Activated naive CD4-positive, alpha-beta T cell treated with anti-CD3 and anti-CD28 coated beads for 36 hours (primary cell): ENCODE measurements around the gene RWDD1. TPM values are rescaled to one million over a fixed set of nuclear protein-coding genes. Genes with fewer than 3 reads are reported as not detected.

ENCODE experiments used
- CTCF ChIA-PET: fragments of 350-600 bp; sonication (Branson Sonifier 250); formaldehyde crosslinking; loops from one replicate; lab custom pipeline; 2021; ENCODE audit warnings: antibody characterized with exemption; lab: Charles Lee
- DNase-seq: peaks from one replicate; pipeline ENCODE4 v3.0.0-alpha.2; 2020
- H3K27ac Mint-ChIP-seq: one replicate; pipeline ENCODE4 v1.8.0; 2021; ENCODE audit warnings: mild to moderate bottlenecking, mixed read lengths
- H3K27me3 Mint-ChIP-seq: one replicate; pipeline ENCODE4 v1.8.0; 2021; ENCODE audit warnings: low read depth, mixed read lengths
- H3K36me3 Mint-ChIP-seq: one replicate; pipeline ENCODE4 v1.8.0; 2021; ENCODE audit warnings: low read depth, mixed read lengths
- H3K4me1 Mint-ChIP-seq: one replicate; pipeline ENCODE4 v1.8.0; 2021; ENCODE audit warnings: low read depth, mixed read lengths
- H3K4me3 Mint-ChIP-seq: one replicate; pipeline ENCODE4 v1.8.0; 2021; ENCODE audit warnings: mild to moderate bottlenecking, moderate library complexity, mixed read lengths
- H3K9me3 Mint-ChIP-seq: one replicate; pipeline ENCODE4 v1.8.0; 2021; ENCODE audit warnings: mixed read lengths
- intact Hi-C: fragments of 100-400 bp; cut with micrococcal nuclease; formaldehyde crosslinking; loops from one replicate; pipeline ENCODE4 v1.15.1; 2023
- total RNA-seq, 2 experiments: library from RNA; stranded (reverse); gene quantifications; one replicate each; pipeline ENCODE4 v1.2.3, GENCODE V29; 2021

The RWDD1 gene
- total RNA-seq, 2 experiments from 2014 or later, result 47.8 to 50.3 TPM

DNA sequence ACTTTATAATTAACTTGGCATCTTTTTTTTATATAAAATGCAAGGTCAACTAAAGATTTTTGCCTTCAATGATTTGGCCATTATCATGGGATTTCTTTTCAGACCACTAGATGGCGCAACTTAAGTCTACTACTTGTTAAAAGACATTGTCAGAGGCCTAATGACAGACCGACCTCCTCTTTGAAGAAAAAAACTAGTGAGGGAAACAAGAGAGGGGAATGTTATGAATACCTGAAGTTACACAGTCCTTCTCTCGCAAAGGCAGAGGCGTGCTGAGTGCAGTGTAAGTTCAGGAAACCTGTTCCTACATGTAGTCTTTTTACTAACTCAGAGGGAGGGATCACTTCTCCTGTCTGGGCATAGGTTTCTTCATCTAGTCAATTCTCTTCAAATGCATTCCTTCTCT lies 35.1 kb upstream of the RWDD1 start:
- Mint-ChIP-seq H3K27ac (no peak overlapping the region), H3K27me3 (peaks cover 9% of the 10 kb centered on the region), H3K9me3 (no peaks in the 10 kb centered on the region), H3K4me3 (no peak overlapping the region), H3K36me3 (no peaks in the 10 kb centered on the region), H3K4me1 (no peaks in the 10 kb centered on the region)
- DNase-seq, result peak; percentile 24
- intact Hi-C loops, result loop anchor here (1.0 to 10.0 kb wide), 7 partner anchors 25 to 433 kb away; partner anchors contain the start of gene NT5DC1
- CTCF ChIA-PET, result interaction anchor here (1.4 to 4.5 kb wide), 5 partner anchors 18 to 268 kb away, joined by 3 to 52 read pairs (median 17); no protein-coding TSS in a partner anchor

DNA sequence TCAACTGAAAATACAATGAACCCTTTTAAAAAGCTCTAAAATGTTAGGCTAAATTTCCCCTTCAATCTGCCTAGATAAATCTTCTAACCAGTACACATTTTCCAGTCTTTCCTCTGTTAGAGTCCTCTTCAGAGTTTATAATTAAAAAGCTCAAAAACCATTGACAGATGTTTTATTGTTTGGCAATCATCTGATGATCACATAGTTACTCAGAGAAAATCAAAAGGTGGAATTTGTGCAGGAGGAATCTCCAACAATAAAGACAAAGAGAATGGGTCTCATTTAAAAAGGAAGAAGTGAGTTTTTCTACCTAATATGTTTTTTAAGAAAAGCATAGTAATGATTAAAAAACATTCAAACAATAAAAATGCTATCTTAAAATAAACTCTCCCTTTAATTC lies 28.9 kb upstream of the RWDD1 start:
- no peaks in the 10 kb centered on the region for H3K36me3 Mint-ChIP-seq
- no peak overlapping the region for H3K4me3 Mint-ChIP-seq

DNA sequence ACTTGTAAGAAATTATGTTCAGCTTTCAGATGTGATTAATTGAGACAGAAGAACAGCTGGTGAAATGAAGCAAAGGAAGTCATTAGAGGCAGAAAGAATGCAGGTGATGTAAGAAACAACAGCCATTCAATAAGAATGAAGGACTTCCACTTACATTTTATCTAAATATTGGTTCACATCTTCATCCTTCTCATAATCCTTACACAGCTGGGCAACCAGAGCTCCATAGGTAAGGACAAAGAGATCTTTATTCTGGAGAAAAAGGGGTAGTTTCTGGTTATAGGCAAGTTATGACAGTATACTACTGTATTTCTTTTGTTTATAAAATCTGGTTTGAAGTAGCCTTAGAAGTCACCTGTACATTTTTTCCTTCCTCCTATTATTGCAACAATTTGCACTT lies 28.2 kb upstream of the RWDD1 start:
- DNase-seq, result no peak
- no peak overlapping the region for H3K27ac Mint-ChIP-seq
- intact Hi-C loops, result no loop called here
- CTCF ChIA-PET, result interaction anchor here (0.7 to 3.0 kb wide), 3 partner anchors 9 to 255 kb away, joined by 3 to 23 read pairs (median 4); no protein-coding TSS in a partner anchor
- H3K9me3 Mint-ChIP-seq, result no peaks in the 10 kb centered on the region
- no peak overlapping the region for H3K4me3 Mint-ChIP-seq
- no peaks in the 10 kb centered on the region for H3K36me3 Mint-ChIP-seq
- peaks cover 12% of the 10 kb centered on the region for H3K27me3 Mint-ChIP-seq
- no peaks in the 10 kb centered on the region for H3K4me1 Mint-ChIP-seq

More for the DNA sequence above, 28.9 kb upstream of the RWDD1 start:
- no peak for DNase-seq
- H3K4me1 Mint-ChIP-seq, result no peaks in the 10 kb centered on the region
- no peaks in the 10 kb centered on the region for H3K9me3 Mint-ChIP-seq
- CTCF ChIA-PET, result interaction anchor here (1.3 to 3.0 kb wide), 4 partner anchors 10 to 255 kb away, joined by 3 to 23 read pairs (median 6); no protein-coding TSS in a partner anchor
- intact Hi-C loops, result no loop called here
- H3K27me3 Mint-ChIP-seq, result peaks cover 12% of the 10 kb centered on the region
- H3K27ac Mint-ChIP-seq, result no peak overlapping the region

DNA sequence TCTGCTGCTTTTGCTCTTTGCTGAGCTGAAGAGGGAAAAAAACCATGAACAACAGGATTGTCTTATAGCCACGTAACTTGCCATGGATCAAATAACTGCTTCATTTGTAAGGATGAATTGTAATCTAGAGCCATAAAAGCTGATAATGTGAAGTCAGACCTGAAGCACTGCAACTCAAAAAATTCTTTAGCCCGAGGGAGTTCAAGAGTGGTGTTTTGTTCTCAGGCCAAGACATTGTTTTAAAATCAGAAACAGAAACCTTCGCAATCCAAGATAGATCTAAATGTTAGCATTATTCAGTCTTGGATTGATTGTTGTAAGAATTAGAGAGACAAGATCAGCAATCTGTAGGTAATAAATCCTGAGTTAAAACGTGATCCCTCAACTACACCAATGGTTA lies 25.7 kb upstream of the RWDD1 start, which contains the start of gene TRAPPC3L:
TSS of gene TRAPPC3L (minus strand) at position 34 of the 400 bp plus-strand sequence. CDS start 170 bp downstream, outside the sequence.
- Mint-ChIP-seq H3K9me3 (no peaks in the 10 kb centered on the region), H3K27me3 (peaks cover 12% of the 10 kb centered on the region), H3K27ac (no peak within 1 kb of the TSS), H3K36me3 (no peaks in the 10 kb centered on the region), H3K4me3 (no peak within 1 kb of the TSS), H3K4me1 (no peaks in the 10 kb centered on the region)
- CTCF ChIA-PET, result interaction anchor here (1.0 kb wide), 1 partner anchor 16 kb away, joined by 3 read pairs; no protein-coding TSS in a partner anchor
- intact Hi-C loops, result no loop called here
- no peak for DNase-seq

DNA sequence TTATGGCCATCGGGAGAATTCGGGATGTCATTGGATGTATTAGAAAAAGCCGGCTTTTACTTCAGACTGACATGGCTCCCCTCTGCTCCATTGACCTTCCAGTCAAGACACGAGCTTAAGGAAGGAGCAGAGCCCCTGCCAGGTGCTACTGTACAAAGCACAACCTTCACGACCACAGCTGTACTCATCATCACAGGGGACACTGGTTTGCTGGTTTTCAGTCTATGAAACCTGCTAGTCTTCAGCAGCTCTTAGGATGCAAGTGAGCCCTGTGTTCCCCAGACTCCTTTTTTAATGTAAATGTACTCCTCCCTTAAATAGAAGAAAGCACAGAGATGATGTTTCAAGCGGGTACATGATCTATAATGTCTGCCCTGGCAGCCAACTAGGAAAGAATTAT lies 23.9 kb upstream of the RWDD1 start:
- CTCF ChIA-PET, result interaction anchor here (1.3 kb wide), 1 partner anchor 14 kb away, joined by 3 read pairs; no protein-coding TSS in a partner anchor
- Mint-ChIP-seq H3K36me3 (no peaks in the 10 kb centered on the region), H3K9me3 (no peaks in the 10 kb centered on the region), H3K4me3 (no peak overlapping the region), H3K27me3 (peaks cover 4% of the 10 kb centered on the region), H3K4me1 (no peaks in the 10 kb centered on the region), H3K27ac (no peak overlapping the region)
- intact Hi-C loops, result no loop called here
- DNase-seq, result no peak

DNA sequence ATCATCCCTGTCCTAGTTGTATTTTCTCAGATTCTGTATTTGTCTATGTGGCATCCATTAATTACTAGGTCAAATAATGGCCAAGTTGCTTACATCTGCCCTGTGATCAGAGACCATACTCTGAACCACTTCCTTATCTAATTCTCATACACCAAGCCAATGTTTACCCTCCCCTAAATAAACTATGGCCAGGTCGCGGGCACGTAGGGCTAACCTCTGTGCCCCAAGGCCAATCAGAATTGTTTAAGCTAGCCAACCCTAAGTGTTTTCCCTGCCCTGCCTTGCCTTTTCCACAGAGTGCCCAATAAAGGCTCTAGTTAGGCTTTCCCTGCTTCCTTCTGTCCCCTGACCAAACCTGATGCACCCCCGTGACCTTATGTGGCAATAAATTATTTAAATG lies 20.5 kb upstream of the RWDD1 start:
- intact Hi-C loops, result no loop called here
- H3K27me3 Mint-ChIP-seq, result peaks cover 10% of the 10 kb centered on the region
- CTCF ChIA-PET, result interaction anchor here (0.7 to 2.0 kb wide), 2 partner anchors 10 to 12 kb away, joined by 3 to 5 read pairs; no protein-coding TSS in a partner anchor
- no peak overlapping the region for H3K27ac Mint-ChIP-seq
- no peak for DNase-seq
- H3K4me3 Mint-ChIP-seq, result no peak overlapping the region
- no peaks in the 10 kb centered on the region for H3K9me3 Mint-ChIP-seq
- no peaks in the 10 kb centered on the region for H3K36me3 Mint-ChIP-seq
- H3K4me1 Mint-ChIP-seq, result no peaks in the 10 kb centered on the region

DNA sequence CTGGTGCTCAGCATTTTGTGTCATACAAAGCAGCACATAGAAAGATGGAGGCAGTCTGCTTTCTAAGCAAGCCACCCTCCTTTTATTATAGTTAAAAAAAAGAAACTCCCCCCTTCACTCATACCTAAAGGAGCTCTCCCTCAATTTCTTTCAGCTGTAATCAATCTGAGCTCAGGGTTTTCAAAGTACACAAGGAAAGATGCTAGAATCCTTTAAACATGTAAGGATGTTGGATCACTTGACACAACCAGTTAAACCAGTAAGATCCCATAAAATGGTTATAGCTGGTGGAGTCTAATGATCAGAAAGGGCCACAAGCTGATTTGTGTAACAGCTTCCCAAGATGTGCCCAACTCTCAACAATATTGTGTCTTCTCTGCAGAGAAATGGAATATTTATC lies 17.9 kb upstream of the RWDD1 start, which contains the start of gene CALHM4:
TSS of gene CALHM4 (plus strand) at position 301 of the 400 bp plus-strand sequence. CDS start at position 344, 43 bp downstream.
- CTCF ChIA-PET, result interaction anchor here (0.6 to 1.2 kb wide), 4 partner anchors 8 to 17 kb away, joined by 3 to 4 read pairs (median 3); partner anchors contain the start of gene RWDD1
- intact Hi-C loops, result no loop called here
- Mint-ChIP-seq H3K4me3 (no peak within 1 kb of the TSS), H3K9me3 (no peaks in the 10 kb centered on the region), H3K36me3 (no peaks in the 10 kb centered on the region), H3K27me3 (peaks cover 11% of the 10 kb centered on the region), H3K4me1 (no peaks in the 10 kb centered on the region), H3K27ac (no peak within 1 kb of the TSS)
- no peak for DNase-seq

DNA sequence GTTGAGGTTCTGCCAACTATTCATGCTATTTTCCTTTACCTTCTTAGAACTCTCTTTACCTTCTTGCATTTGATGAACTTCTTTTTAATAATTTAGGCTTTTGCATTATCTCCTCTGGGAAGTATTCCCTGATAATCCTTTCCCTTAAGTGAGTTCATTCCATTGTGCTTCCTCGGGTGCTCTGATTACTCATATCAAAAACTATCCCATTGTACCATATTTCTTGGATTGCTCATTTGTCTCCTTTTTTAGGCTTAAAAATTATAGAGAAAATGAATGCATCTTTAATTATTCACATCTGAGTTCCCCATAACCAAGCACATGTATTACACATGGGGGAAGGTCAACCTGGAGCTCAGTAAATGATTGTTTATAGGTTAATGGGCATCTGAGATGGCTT lies 15.2 kb upstream of the RWDD1 start:
- intact Hi-C loops, result no loop called here
- no peaks in the 10 kb centered on the region for H3K36me3 Mint-ChIP-seq
- CTCF ChIA-PET, result interaction anchor here (0.7 kb wide), 1 partner anchor 339 kb away, joined by 4 read pairs; no protein-coding TSS in a partner anchor
- no peak overlapping the region for H3K27ac Mint-ChIP-seq
- no peaks in the 10 kb centered on the region for H3K4me1 Mint-ChIP-seq
- peaks cover 13% of the 10 kb centered on the region for H3K27me3 Mint-ChIP-seq
- no peak overlapping the region for H3K4me3 Mint-ChIP-seq
- no peaks in the 10 kb centered on the region for H3K9me3 Mint-ChIP-seq
- no peak for DNase-seq

DNA sequence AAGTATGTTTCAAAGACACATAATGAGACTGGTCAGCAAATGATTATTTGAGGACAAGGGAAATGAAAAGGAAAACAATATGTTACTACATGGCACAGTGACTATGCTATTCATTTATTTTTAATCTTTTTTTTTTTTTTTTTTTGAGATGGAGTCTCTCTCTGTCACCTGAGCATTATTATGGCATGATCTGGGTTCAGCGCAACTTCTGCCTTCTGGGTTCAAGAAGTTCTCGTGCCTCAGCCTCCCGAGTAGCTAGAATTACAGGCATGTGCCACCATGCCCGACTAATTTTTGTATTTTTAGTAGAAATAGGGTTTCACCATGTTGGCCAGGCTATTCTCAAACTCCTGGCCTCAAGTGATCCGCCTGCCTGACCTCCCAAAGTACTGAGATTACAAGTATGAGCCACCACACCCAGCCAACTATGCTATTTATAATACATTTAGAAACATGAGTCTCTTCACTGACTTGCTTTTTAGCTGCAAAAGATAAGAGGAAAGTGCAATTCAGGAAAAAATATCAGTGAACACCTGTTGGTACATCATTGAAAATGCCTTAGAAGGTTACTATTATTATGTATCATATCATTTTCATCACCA lies 14.4 kb upstream of the RWDD1 start:
- Mint-ChIP-seq H3K4me1 (no peaks in the 10 kb centered on the region), H3K4me3 (no peak overlapping the region), H3K36me3 (no peaks in the 10 kb centered on the region), H3K9me3 (no peaks in the 10 kb centered on the region), H3K27ac (no peak overlapping the region), H3K27me3 (peaks cover 15% of the 10 kb centered on the region)
- CTCF ChIA-PET, result interaction anchor here (0.7 kb wide), 1 partner anchor 21 kb away, joined by 4 read pairs; no protein-coding TSS in a partner anchor
- DNase-seq, result no peak
- intact Hi-C loops, result no loop called here

DNA sequence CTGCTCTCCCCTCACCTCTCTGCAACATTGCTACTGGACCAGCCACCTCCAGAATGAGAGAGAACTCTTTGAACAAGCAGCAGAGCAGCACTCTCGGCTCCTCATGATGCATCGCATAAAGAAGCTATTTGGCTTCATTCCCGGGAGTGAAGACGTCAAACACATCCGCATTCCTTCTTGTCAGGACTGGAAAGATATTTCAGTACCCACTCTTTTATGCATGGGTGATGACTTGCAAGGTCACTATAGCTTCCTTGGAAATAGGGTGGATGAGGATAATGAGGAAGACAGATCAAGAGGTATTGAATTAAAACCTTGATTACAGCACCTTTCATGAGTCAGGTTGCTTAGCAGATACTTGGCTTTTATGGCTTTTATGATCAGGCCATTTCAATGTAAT lies 13.4 kb upstream of the RWDD1 start:
- Mint-ChIP-seq H3K9me3 (no peaks in the 10 kb centered on the region), H3K27me3 (peaks cover 15% of the 10 kb centered on the region), H3K36me3 (no peaks in the 10 kb centered on the region), H3K4me3 (no peak overlapping the region), H3K27ac (no peak overlapping the region), H3K4me1 (no peaks in the 10 kb centered on the region)
- CTCF ChIA-PET, result no interaction called here
- no peak for DNase-seq
- intact Hi-C loops, result no loop called here

DNA sequence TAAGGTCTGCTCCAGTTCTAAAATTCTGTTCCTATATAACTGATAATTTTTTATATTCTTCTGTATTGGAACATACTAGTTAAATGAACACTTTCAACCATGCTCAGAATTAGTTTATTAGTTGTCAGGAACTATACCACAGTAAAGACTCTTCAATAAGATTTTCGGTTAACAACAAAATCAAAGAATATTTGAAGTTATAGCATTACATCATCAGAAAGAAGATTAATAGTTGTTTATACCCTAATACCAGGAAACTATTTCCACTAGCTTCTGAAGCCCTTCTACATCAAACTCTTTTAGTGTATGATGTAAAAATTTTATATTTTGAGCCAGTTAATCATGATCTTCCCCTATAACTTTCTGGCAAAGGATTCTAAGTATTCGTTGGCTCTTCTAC lies 11.2 kb upstream of the RWDD1 start:
- Mint-ChIP-seq H3K36me3 (no peaks in the 10 kb centered on the region), H3K4me1 (peaks cover 3% of the 10 kb centered on the region), H3K4me3 (no peak overlapping the region), H3K27ac (no peak overlapping the region), H3K9me3 (no peaks in the 10 kb centered on the region), H3K27me3 (peaks cover 14% of the 10 kb centered on the region)
- CTCF ChIA-PET, result interaction anchor here (0.8 to 3.6 kb wide), 11 partner anchors 11 to 274 kb away, joined by 3 to 35 read pairs (median 5); partner anchors contain the start of gene RWDD1
- DNase-seq, result no peak
- intact Hi-C loops, result no loop called here

DNA sequence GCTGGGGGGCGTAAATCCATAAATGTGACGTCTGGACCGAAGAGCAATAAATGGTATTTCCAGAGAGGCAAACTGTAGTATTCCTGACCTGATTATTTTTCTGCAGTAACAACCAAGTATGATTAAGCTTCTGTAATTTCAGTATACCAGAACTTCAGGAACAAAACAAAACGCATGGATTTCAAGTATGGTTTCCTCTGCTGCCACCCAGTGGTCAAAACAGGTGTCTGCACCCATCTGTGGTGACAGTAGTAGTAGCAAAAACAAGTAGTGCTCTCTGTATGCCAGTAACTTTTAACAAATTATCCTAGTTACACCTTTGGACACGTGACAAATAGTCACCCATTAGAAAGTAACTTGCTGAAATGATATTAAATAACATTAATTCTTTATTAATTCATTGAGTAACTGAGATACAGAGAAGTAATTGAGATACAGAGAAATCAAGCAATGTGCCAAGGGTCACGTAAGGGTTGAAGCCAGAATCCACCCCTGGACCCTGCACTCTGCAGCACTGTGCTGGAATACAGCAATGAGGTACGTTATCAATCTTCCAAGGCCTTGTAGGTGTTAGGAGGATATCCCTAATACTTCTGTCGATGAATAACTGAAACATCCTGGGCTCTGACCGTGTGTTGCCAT lies 9.8 kb upstream of the RWDD1 start:
- peaks cover 11% of the 10 kb centered on the region for H3K27me3 Mint-ChIP-seq
- no peaks in the 10 kb centered on the region for H3K9me3 Mint-ChIP-seq
- intact Hi-C loops, result loop anchor here (1.0 kb wide), 5 partner anchors 25 to 343 kb away; no protein-coding TSS in a partner anchor
- H3K4me3 Mint-ChIP-seq, result no peak overlapping the region
- CTCF ChIA-PET, result interaction anchor here (0.6 to 3.6 kb wide), 26 partner anchors 8 to 344 kb away, joined by 3 to 35 read pairs (median 3); partner anchors contain the start of genes CALHM4, RSPH4A, RWDD1 and TRAPPC3L
- no peak overlapping the region for H3K27ac Mint-ChIP-seq
- no peaks in the 10 kb centered on the region for H3K36me3 Mint-ChIP-seq
- H3K4me1 Mint-ChIP-seq, result peaks cover 3% of the 10 kb centered on the region
- peak; percentile 80 for DNase-seq
